Measurements from ENCODE around the gene ITGB7.

DNA sequence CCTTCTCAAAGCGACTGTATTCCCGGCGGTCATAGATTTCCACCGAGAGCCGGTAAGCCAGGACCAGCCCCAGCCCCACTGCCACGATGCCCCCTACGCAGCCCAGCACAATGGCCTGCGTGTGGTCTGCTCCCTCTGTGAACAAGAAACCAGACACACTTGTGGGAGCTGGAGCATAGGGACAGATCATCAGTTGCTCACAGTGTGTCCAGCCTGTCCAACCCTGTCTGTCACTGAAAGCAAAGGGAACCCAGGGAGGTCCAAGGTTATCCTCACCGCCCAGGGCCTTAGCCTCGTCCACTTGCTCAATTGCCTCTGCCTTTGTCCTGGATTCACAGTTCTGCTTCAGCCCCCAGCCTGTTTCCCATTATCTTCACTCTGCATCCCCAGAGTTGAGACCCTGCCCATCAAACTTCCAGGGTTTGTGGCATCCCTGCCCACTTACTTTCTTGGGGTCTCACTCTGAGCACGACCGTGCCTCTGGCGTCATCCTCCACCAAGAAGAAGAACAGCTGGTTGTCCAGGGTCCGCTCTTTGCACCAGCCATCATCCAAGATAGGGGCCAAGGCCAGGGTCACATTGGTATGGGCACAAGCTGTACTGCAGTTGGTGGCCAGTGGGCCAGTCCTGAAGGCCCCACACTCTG lies 15.0 kb downstream of the ITGB7 start:
- TF ChIP-seq, protein P1, sequence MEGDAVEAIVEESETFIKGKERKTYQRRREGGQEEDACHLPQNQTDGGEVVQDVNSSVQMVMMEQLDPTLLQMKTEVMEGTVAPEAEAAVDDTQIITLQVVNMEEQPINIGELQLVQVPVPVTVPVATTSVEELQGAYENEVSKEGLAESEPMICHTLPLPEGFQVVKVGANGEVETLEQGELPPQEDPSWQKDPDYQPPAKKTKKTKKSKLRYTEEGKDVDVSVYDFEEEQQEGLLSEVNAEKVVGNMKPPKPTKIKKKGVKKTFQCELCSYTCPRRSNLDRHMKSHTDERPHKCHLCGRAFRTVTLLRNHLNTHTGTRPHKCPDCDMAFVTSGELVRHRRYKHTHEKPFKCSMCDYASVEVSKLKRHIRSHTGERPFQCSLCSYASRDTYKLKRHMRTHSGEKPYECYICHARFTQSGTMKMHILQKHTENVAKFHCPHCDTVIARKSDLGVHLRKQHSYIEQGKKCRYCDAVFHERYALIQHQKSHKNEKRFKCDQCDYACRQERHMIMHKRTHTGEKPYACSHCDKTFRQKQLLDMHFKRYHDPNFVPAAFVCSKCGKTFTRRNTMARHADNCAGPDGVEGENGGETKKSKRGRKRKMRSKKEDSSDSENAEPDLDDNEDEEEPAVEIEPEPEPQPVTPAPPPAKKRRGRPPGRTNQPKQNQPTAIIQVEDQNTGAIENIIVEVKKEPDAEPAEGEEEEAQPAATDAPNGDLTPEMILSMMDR (IDR thresholded peaks at IDR 0.05; ENCODE audit: low read depth, low read length): no peak
- TF ChIP-seq EZH2phosphoT487 (IDR thresholded peaks at IDR 0.05; ENCODE audit: low read depth): no peak

Data from OCI-LY3 (cell line).